ENCODE measurements around the gene SCYL3.
"Not testable (repeated sequence)": the region's sequence is repeated elsewhere in the genome, so short reads cannot be mapped to it uniquely, and the experiment has no call there.

SCYL3 gene

DNA sequence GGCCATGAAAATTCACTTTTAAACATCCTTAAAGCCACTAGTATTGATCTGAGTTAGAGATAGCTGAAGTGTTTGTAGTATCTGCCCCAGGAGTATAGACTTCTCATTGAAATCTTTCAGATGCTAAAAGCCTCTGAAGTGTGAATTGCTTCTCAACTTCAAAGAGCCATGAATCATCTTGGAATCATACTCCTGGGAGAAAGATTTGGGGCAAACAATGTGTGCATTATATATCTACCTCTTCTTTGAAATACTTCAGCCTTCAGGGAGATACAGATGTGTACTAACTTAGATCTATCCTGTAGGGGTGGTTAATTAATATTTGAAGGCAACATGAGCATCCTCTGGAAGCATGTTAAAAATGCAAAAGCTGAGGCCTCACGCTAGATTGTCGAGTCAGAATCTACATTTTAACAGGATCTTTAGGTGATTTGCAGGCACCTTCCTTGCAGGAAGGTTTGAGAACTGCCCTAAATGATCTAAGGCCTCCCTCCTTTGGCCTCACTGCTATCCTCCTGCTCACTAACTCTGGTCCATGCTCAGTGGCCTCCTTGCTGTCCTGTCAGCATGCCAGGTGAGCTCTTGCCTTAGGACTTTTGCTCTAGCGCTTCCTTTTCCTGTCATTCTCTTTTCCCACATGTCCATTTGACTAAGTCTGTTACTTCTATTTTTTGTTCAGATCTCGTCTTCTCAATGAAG lies 6.0 kb upstream of the SCYL3 start:
- no peak for DNase-seq (ENCODE audit: low read depth)

- DNase-seq (ENCODE audit: low read depth): no peak
These were observed 2.3 kb upstream of the SCYL3 start for GRCh38 chr1:169896013-169896412.

DNA sequence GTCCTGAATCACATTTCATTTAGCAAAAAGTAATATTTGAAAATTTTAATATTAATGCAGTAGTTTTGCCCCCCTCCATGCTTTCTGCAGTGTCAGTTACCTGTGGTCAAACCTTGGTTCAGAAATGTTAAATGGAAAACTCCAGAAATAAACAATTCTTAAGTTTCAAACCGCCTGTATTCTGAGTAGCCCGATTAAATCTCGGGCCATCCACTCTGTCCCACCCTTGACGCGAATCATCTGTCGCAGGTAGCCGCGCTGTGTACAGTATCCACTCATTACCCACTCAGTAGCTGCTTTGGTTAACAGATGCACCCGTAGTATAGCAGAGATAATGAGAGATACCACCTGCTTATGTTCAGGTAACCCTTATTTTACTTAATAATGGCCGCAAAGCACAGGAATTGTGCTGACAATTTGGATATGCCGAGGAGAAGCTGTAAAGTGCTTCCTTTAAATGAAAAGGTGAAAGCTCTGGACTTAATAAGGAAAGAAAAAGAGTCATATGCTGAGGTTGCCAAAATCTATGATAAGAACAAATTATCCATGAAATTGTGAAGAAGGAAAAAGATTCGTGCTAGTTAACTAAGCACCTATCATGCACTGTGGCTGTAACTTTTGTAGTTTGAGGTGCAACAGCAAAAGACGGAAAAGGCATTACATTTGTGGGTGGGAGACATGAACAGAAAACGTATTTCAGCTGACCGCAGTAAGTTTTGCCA lies 889 bp upstream of the SCYL3 start:
- no peak for DNase-seq (ENCODE audit: low read depth)

- no peak for DNase-seq (ENCODE audit: low read depth)
These were observed 610 bp downstream of the SCYL3 start for GRCh38 chr1:169892927-169893644.

- no peak for DNase-seq (ENCODE audit: low read depth)
These were observed 1.3 kb downstream of the SCYL3 start for GRCh38 chr1:169892176-169892926.

DNA sequence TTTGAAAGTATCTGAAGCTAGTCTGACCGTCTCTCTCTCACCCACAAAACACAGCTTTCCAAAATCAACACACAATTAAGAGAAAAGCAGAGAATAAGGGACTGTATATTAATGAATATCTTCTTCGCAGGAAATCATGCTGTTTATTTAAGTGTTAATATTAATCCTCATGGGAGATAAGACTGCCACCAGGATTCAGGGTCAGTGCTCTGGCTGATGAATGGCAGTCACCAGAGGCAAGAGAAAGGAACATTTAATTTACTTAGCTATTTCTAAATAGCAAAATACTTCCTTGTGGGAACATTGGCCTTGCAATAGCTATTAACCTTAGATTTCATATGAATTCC lies 2.2 kb downstream of the SCYL3 start:
- no peak for DNase-seq (ENCODE audit: low read depth)

DNA sequence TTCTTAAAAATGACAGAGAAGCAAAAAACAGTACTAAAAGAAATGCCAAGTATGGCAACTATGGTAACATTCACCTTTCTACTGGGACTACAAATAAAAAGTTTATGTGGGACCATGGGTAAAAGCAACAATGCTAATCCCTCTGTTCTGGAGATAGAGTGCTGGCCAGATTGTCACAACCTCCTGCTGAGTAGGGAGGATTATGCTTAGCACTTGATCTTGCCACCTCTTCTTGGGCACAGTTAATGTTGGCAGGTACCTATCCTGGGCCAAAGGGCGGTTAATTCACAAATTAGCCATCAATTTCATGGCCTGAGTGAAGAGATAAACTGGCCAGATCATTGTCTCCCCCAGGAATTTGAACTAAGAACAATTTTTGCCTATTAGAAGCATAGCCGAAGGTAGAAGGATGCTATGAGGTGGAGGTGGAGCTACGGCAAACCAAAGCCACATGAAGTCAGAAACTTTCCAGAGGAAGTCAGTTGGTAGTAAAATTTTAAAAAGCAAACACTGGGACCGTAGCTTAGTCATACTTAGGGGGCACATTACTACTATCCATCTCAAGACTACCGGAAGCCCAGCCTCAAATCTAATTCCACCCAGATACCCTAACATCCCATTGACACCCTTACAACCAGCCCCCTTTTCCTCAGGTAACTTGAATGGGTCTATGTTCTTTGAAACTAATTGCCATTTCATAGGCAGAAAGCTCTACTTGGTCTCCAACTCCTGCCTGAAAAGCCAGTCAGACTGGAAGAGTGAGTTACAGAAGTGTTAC lies 2.7 kb downstream of the SCYL3 start:
- DNase-seq (ENCODE audit: low read depth): no peak

DNA sequence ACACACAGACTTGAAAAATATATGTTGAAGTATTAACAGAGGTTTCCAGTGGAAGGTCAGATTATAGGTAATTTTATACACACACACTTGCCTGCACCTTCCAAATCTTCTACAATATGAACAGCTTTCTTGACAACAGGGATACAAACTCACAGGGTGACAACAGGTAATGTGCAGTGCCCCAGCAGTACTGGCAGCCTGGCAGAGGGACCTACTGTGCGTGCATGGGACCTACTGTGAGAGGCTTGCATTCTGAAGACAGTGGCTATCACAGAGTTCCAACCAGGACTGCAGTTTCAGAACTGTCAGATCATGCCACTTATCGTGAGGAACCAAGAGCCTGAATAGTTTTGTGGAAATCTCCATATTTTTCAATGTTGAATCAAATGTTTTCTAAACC lies 3.8 kb downstream of the SCYL3 start:
- no peak for DNase-seq (ENCODE audit: low read depth)

DNA sequence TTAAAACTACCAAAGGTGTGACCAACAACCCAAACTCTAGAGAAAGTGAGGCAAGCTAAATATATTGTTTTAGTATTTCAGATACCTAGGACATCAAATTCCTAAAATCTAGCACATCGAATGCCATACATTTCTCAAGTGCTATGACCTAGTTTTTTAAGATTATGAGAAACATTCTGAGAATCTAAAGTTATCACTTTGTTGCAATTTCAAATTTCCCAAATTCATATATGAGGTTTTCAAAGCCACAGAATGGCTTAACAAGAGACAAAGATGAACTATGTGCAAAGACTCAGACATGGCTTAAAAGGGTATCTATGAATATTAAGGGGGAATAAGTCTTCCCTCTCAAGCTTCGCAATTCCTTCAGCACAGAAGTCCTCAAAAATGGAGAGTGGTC lies 6.8 kb downstream of the SCYL3 start:
- DNase-seq (ENCODE audit: low read depth): no peak

DNA sequence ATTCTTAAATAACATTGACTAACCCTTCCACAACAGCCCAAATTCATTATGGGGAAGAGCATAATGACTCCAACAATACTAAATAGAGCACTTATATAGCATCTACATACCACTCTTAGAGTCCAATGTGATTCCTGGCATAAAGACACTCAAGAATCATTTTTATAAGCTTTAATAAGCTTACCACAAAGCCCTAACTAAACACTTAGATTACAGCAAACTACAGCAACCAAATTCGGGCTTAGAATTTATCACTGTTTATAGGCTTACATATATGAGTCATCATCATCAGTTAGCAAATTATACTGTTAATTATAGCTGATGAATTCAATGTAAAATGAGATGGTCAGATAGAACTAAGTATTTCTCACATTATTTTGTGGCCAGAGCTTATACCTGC lies 7.3 kb downstream of the SCYL3 start:
- no peak for DNase-seq (ENCODE audit: low read depth)

DNA sequence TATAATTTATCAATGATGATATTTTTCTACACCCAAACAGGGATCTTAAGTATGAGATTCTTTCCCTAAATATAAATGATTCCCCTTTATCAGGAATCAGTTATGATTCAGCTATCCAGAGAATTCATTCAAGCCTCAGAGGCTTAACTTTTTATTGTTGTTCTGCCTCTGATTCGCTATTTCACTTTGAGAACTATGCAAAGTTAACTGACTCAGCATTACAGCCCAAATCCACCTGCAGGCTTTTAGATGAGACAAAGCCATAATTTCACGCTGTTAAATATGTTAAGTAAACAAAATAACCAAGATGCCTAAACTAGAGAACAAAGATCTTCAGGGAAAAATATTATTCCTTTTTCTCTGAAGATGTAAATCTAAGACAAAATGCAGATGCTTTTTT lies 8.5 kb downstream of the SCYL3 start:
- DNase-seq (ENCODE audit: low read depth): no peak

GRCh38 chr1:169884634-169885033 lies 9.1 kb downstream of the SCYL3 start:
- DNase-seq (ENCODE audit: low read depth): no peak

GRCh38 chr1:169882039-169882511 lies 11.6 kb downstream of the SCYL3 start:
- DNase-seq (ENCODE audit: low read depth): no peak

DNA sequence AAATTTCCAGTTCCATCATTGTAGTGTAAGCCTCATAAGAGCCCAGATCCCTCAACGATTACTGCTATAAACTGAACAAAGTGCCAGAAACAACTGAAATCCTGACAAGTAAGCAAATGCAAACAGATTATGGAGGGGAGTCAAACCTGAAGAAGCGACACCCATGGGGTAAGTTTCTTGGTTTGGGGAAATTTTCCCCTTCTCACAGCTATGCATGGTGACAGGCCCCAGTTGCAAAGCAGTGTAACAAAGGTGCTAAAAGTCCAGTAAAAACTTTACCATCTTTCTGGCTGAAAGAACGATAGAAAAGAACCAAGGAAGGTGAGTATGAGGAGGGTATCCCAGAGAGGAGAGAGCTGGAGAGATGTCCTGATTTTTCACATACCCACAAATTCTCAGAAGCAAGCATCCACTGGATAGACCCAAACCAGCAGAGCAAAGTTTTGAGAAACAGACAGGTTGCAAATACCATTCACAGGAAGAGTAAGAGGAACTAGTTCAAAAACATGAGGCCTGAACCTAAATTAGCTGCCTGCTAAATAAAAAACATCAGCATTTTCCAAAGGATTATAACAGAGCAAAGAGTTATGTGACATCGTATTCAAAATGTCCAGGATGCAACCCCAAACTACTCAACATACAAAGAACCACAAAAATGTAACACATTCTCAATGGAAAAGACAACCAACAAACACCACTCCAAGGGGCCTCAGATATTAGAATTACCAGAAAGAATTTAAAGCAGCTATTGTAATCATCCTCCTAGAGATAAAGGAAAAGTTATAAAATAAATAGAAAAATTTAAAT lies 14.5 kb downstream of the SCYL3 start:
- no peak for DNase-seq (ENCODE audit: low read depth)

DNA sequence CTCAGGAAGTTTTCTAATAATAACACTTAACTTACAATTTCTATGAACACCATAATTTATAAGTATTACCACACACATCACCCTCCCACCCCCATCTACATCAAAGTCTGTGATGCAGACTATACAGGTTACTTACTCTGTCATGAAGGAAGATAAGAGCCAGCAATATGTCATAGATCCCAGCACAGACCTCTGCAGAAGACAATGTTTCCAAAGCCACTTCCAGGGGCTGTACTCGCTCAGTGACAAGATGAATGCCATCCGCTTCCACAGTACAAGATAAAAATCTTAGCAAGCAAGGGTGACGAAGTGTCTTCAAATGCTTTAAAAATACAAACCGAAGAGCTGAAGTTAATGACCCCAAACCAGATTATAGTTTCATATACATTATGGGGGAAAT lies 15.2 kb downstream of the SCYL3 start:
- DNase-seq (ENCODE audit: low read depth): no peak

DNA sequence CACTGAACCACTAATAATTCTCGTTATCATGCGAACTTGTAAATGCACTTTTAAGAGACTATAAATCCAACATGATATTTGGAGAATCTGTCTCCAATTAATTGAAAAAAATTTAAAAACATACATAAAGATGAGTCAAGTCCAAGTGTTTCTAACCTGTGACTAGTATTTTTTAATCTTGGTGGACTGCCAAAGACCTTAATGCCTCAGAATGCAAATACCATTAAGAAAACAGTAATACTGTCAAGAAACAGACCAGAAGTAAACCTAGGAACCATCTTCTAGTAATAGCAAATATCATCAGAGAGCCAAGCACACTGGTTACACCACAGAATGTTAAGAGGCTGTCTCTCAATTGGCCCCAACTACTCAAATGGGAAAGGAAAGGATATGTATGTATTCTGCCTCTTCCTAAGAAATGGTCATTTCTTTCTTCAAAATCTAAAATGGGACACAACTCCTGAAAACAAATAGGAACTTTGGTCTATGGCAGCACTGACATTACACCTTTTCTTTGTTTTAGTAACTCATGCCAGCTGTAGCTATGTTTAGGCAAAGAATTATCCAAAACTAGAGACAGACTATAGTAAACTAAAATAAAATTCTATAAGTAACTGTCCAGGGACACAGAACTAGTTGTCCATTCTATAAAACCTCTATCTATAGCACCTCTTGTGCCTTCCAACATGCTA lies 15.8 kb downstream of the SCYL3 start:
- no peak for DNase-seq (ENCODE audit: low read depth)

DNA sequence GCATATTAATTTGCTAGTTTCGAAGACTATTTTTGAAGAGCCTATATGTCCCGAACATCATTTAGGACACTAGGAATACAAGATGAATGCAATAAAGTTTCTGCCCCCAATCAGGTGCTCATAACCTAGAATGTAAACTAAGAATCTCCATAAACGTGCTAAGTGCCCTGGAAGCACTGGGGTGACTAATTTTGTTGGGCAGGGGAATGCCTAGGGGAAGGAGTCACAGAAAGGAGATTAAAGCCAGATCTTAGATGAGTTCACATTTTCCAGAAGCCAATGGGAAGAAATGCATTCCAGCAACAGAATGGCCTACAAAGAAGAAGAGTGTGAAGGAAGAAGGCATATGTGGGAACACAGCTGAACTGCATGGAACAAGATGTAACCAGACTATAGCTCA lies 19.5 kb downstream of the SCYL3 start:
- DNase-seq (ENCODE audit: low read depth): peak; percentile 56

DNA sequence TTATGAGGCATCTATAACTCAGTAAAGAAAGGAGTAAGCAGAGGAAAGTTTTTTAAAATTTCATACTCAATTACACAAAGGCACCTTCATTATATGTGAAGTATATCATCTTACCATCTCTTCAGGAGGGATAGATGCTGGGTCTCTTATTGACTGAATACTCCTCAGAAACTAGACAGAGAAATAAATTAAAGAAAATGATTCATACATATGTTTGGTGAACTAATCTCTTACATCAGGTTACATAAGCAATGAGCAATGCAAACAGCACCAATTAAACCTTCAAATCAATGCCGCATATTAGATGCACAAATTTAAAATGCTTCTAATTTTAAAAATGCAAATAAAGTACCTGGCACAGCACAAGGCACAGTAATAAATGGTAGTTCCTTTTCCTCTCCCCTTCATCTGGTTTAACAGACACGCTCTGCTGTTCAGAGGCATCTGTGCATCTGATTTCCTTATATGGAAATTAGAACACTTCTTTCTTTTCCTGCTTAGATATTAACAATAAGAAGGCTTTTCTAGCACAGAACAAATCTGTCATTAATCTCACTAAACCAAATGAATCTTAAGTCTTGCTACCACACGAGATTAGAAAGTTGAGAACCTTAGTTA lies 20.0 kb downstream of the SCYL3 start:
- DNase-seq (ENCODE audit: low read depth): no peak

- no peak for DNase-seq (ENCODE audit: low read depth)
These were observed 20.8 kb downstream of the SCYL3 start for GRCh38 chr1:169872906-169873305.

DNA sequence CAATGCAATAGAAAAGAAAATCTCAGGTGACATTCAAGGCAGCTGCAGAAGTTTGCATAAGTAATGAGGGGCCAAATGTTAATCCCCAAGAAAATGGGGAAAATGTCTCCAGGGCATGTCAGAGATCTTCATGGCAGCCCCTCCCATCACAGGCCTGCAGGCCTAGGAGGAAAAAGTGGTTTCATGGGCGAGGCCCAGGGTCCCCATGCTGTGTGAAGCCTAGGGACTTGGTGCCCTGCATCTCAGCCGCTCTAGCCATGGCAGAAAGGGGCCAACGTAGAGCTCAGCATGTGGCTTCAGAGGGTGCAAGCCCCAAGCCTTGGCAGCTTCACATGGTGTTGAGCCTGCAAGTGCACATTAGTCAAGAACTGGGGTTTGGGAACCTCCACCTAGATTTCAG lies 21.7 kb downstream of the SCYL3 start:
- DNase-seq (ENCODE audit: low read depth): not testable (repeated sequence)

Data from stromal cell of bone marrow (primary cell).